Measurements from ENCODE around the gene CYFIP1.

Gene CYFIP1

GRCh38 chr15:22890296-22890695 is 89.9 kb downstream of the CYFIP1 start:
- no peak overlapping the region for H3K4me3 ChIP-seq (replicated peaks; ENCODE audit: insufficient read depth, low read length)
- H3K27ac ChIP-seq (replicated peaks) = no peak overlapping the region
- TF ChIP-seq CTCF (IDR thresholded peaks at IDR 0.05; ENCODE audit: insufficient read depth, low read length) (no peak), POLR2AphosphoS5 (IDR thresholded peaks at IDR 0.05; ENCODE audit: low read depth) (no peak), GABPA (IDR thresholded peaks at IDR 0.05; ENCODE audit: low read depth) (no peak), SPI1 (IDR thresholded peaks at IDR 0.05; ENCODE audit: borderline replicate concordance, low read depth) (no peak), REST (IDR thresholded peaks at IDR 0.05; ENCODE audit: insufficient replicate concordance, low read depth) (no peak)
- H3K27me3 ChIP-seq (ENCODE audit: insufficient read depth, poor library complexity, severe bottlenecking) = no peaks in the 10 kb centered on the region
- DNase-seq (ENCODE audit: low read depth in 1 of 2, low spot score in 1 of 2) = no peak

GRCh38 chr15:22889146-22889818 is 90.9 kb downstream of the CYFIP1 start:
- no peak overlapping the region for H3K4me3 ChIP-seq (replicated peaks; ENCODE audit: insufficient read depth, low read length)
- H3K27ac ChIP-seq (replicated peaks) = no peak overlapping the region
- TF ChIP-seq POLR2AphosphoS5 (IDR thresholded peaks at IDR 0.05; ENCODE audit: low read depth) (no peak), REST (IDR thresholded peaks at IDR 0.05; ENCODE audit: insufficient replicate concordance, low read depth) (no peak), CTCF (IDR thresholded peaks at IDR 0.05; ENCODE audit: insufficient read depth, low read length) (no peak), SPI1 (IDR thresholded peaks at IDR 0.05; ENCODE audit: borderline replicate concordance, low read depth) (no peak), GABPA (IDR thresholded peaks at IDR 0.05; ENCODE audit: low read depth) (no peak)
- H3K27me3 ChIP-seq (ENCODE audit: insufficient read depth, poor library complexity, severe bottlenecking) = no peaks in the 10 kb centered on the region
- DNase-seq (ENCODE audit: low read depth in 1 of 2, low spot score in 1 of 2) = no peak

GRCh38 chr15:22888120-22888859 is 91.9 kb downstream of the CYFIP1 start:
- DNase-seq (ENCODE audit: low read depth in 1 of 2, low spot score in 1 of 2) = no peak
- H3K4me3 ChIP-seq (replicated peaks; ENCODE audit: insufficient read depth, low read length) = no peak overlapping the region
- TF ChIP-seq POLR2AphosphoS5 (IDR thresholded peaks at IDR 0.05; ENCODE audit: low read depth) (no peak), REST (IDR thresholded peaks at IDR 0.05; ENCODE audit: insufficient replicate concordance, low read depth) (no peak), GABPA (IDR thresholded peaks at IDR 0.05; ENCODE audit: low read depth) (no peak), SPI1 (IDR thresholded peaks at IDR 0.05; ENCODE audit: borderline replicate concordance, low read depth) (no peak), CTCF (IDR thresholded peaks at IDR 0.05; ENCODE audit: insufficient read depth, low read length) (no peak)
- H3K27me3 ChIP-seq (ENCODE audit: insufficient read depth, poor library complexity, severe bottlenecking) = no peaks in the 10 kb centered on the region
- no peak overlapping the region for H3K27ac ChIP-seq (replicated peaks)

All from HL-60 (cell line).